WTC11 (cell line): ENCODE measurements around the gene BCL11B.

Source experiments
- CREB1 ChIP-seq: sonication (generic); formaldehyde crosslinking; IDR thresholded peaks from 2 replicates; pipeline ENCODE4 v1.8.0; 2023; ENCODE audit warnings: mild to moderate bottlenecking, missing genetic modification reagents
- CREM ChIP-seq: sonication (generic); formaldehyde crosslinking; IDR thresholded peaks from 2 replicates; pipeline ENCODE4 v1.8.1; 2022; ENCODE audit warnings: mild to moderate bottlenecking, missing genetic modification reagents, moderate library complexity
- E2F1 ChIP-seq: sonication (generic); formaldehyde crosslinking; IDR thresholded peaks from 2 replicates; pipeline ENCODE4 v1.8.0; 2022; ENCODE audit warnings: mild to moderate bottlenecking, missing genetic modification reagents
- ELF4 ChIP-seq: sonication (generic); formaldehyde crosslinking; IDR thresholded peaks from 2 replicates; pipeline ENCODE4 v1.8.1; 2022; ENCODE audit warnings: low read depth, mild to moderate bottlenecking, moderate library complexity, missing genetic modification reagents
- ESRRA ChIP-seq: sonication (generic); formaldehyde crosslinking; IDR thresholded peaks from 2 replicates; pipeline ENCODE4 v1.8.1; 2022; ENCODE audit warnings: mild to moderate bottlenecking, missing genetic modification reagents, borderline replicate concordance
- MAX ChIP-seq: sonication (generic); formaldehyde crosslinking; IDR thresholded peaks from 2 replicates; pipeline ENCODE4 v1.8.0; 2022; ENCODE audit warnings: mild to moderate bottlenecking, missing genetic modification reagents
- SMAD4 ChIP-seq: sonication (generic); formaldehyde crosslinking; IDR thresholded peaks from 2 replicates; pipeline ENCODE4 v1.8.0; 2022; ENCODE audit warnings: mild to moderate bottlenecking, missing genetic modification reagents
- ZNF281 ChIP-seq: sonication (generic); formaldehyde crosslinking; IDR thresholded peaks from 2 replicates; pipeline ENCODE4 v1.8.0; 2023; ENCODE audit warnings: mild to moderate bottlenecking, missing genetic modification reagents
- TF ChIP-seq, protein P1 (sequence below): sonication (generic); formaldehyde crosslinking; IDR thresholded peaks from 2 replicates; pipeline ENCODE4 v1.8.1; 2022; ENCODE audit warnings: low read depth, missing genetic modification reagents, borderline replicate concordance
- TF ChIP-seq, protein P2 (sequence below): fragments of 200-600 bp; IDR thresholded peaks from 2 replicates; pipeline ENCODE4 v1.8.0; 2022; ENCODE audit warnings: antibody characterized with exemption
- TF ChIP-seq, protein P3 (sequence below): sonication (generic); formaldehyde crosslinking; IDR thresholded peaks from 2 replicates; pipeline ENCODE4 v1.8.1; 2023; ENCODE audit warnings: mild to moderate bottlenecking, missing genetic modification reagents, moderate library complexity

DNA sequence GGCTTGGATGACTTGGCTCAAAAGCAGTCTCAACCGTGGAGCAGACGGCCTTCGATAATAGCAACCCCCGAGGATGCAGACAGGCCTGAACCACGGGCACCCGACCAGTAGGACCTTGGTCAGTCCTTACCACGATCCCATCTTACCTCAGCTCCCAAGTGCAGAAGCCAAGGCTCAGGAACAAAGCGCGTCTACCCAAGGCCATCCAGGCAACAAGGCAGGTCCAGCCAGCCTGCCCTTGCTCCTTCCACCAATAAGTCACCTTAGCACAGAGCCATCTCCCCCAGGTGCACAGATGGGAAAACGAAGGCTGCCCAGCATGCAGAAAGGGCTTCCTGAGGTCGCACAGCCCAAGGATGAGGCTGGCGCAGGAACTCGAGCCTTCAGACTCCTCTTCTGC, 77.3 kb downstream of the BCL11B start:
- TF ChIP-seq CREM (CRISPR knock-in tag) (no peak), MAX (CRISPR knock-in tag) (no peak), ELF4 (CRISPR knock-in tag) (no peak), ZNF281 (CRISPR knock-in tag) (no peak), SMAD4 (CRISPR knock-in tag) (no peak), ESRRA (CRISPR knock-in tag) (no peak), CREB1 (CRISPR knock-in tag) (no peak), E2F1 (CRISPR knock-in tag) (no peak)
- TF ChIP-seq, protein P1, sequence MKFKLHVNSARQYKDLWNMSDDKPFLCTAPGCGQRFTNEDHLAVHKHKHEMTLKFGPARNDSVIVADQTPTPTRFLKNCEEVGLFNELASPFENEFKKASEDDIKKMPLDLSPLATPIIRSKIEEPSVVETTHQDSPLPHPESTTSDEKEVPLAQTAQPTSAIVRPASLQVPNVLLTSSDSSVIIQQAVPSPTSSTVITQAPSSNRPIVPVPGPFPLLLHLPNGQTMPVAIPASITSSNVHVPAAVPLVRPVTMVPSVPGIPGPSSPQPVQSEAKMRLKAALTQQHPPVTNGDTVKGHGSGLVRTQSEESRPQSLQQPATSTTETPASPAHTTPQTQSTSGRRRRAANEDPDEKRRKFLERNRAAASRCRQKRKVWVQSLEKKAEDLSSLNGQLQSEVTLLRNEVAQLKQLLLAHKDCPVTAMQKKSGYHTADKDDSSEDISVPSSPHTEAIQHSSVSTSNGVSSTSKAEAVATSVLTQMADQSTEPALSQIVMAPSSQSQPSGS (CRISPR knock-in tag): no peak
- TF ChIP-seq, protein P2, sequence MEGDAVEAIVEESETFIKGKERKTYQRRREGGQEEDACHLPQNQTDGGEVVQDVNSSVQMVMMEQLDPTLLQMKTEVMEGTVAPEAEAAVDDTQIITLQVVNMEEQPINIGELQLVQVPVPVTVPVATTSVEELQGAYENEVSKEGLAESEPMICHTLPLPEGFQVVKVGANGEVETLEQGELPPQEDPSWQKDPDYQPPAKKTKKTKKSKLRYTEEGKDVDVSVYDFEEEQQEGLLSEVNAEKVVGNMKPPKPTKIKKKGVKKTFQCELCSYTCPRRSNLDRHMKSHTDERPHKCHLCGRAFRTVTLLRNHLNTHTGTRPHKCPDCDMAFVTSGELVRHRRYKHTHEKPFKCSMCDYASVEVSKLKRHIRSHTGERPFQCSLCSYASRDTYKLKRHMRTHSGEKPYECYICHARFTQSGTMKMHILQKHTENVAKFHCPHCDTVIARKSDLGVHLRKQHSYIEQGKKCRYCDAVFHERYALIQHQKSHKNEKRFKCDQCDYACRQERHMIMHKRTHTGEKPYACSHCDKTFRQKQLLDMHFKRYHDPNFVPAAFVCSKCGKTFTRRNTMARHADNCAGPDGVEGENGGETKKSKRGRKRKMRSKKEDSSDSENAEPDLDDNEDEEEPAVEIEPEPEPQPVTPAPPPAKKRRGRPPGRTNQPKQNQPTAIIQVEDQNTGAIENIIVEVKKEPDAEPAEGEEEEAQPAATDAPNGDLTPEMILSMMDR: no peak
- TF ChIP-seq, protein P3, sequence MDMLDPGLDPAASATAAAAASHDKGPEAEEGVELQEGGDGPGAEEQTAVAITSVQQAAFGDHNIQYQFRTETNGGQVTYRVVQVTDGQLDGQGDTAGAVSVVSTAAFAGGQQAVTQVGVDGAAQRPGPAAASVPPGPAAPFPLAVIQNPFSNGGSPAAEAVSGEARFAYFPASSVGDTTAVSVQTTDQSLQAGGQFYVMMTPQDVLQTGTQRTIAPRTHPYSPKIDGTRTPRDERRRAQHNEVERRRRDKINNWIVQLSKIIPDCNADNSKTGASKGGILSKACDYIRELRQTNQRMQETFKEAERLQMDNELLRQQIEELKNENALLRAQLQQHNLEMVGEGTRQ (CRISPR knock-in tag): no peak
